SKM-1 treated with dmso at 0.1 percent for 144 hours (cell line): ENCODE data around the gene TSKU.
"Not testable (repeated sequence)": the region's sequence is repeated elsewhere in the genome, so short reads cannot be mapped to it uniquely, and the experiment has no call there.

Experiments
- DNase-seq: peaks from one replicate; lab custom pipeline; 2025; ENCODE audit not compliant: unreplicated experiment; lab: John Stamatoyannopoulos, UW

Gene TSKU

DNA sequence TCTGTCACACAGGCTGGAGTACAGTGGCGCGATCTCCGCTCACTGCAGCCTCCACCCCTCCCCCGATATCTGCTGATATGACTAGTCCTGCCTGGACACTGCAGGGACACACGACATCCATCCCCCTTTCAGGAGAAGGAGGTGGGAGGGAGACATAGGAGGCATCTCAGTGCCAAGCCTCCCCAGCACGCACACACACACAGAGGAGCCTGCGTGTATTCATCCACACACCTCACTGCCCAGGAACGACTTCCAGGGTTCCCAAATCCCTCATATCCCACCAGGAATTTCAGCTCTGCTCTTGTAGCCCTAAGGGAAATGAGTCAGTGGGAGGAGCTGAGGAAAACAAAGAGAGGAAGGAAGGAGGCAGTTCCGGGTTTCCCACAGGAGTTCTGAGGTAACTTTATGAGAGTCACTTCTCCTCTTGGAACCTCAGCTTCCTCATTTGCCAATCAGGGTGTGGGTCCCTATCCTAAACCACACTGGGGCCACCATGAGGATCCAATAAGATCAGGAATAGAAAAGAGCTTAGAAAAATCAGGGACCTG, 40.4 kb downstream of the TSKU start:
- DNase-seq = peak; percentile 67

DNA sequence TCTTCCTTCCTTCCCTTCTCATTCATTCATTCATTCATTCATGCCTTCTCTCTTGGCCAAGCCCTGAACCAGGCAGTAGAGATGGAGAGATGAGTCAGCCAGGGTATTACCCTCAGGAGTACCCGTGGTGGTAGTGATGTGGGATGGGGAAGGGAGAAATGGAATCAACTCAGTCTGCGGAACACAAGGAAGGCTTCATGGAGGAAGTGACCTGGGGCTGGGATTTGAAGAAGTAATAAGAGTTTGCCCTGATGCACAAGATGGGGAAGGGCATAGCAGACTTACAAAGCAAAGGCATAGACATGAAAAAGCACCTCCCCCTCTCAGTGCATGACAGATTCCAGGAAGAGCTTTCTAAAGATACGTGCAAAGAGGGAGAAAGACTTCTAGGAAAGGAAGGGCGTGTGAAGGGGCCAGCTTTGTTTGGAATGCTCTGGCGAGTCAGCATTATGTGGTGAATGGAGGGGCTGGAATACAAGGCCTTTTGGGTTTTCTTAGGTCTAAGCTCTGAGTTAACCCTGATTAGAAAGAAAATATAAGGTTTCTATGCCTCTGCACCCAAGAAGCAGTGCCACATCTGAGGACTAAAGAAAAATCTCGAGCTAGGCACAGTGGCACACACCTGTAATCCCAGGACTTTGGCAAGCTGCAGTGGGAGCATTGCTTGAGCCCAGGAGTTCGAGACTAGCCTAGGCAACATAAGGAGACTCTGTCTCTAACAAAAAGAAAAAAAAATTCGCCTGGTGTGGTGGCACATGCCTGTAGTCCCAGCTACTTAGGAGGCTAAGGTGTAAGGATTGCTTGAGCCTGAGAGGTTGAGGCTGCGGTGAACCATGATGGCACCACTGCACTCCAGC, 41.2 kb downstream of the TSKU start:
- DNase-seq = peak; percentile 67

DNA sequence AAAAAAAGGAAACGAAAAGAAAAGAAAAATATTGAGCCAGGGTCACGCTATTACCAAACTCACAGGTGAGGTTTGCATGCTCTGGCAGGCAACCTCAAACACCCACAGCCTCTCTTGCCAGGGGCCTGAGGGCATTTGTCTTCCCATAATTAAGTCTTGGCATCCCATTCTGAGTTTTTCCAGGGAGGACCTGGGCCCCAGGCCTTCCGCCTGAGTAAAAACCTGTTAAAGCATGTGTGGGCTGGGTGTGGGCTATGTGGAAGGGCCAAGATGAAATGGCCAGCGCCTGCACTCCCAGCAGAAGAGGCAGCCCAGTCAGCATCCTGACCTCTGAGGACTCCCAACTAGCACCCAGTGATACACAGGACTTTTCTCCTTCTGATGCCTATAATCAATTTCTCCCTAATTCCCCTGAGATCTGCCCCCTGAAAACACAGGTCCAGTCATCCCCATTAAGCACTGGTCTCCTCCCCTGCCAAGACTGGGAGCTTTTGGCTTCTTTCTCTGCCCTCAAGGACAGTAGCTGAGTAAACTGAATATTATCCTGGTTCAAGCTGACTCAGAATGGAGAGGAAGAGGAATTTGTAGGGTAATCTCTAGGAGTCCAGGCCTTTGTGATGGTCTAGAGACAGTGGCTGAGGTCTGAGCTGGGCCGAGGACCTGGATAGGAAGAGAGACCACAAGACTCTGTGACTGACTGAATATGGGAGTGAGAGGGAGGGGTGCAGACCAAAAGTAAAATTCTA, 42.0 kb downstream of the TSKU start:
- DNase-seq = no peak

DNA sequence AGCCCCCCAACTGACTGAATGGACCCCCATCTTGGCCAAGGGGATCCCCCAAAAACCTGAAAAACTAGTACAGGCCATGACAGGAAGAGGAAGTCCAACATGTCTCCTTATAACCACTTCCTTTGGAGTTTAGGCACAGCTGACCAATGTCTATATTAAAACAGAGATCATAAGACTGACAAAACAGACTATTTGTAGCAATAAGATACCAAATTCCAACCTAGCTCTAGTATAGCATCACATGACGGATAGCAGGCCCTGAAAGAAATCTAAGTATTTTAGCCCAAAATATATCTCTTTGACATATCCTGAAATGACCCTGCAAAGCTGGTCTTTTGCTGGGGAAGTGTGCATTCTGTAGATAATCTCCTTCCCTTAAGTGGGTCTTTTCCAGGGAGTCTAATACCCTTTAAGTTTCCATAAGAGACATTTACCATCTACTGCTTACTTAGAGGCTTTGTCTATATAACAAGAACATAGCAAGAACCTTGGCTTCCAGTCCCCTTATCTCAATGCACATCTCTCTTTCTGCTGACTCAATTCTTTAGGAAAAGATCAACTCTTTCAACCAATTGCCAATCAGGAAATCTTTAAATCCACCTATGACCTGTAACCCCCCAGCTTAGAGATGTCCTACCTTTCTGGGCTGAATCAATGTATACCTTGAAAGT, 42.7 kb downstream of the TSKU start:
- no peak for DNase-seq

DNA sequence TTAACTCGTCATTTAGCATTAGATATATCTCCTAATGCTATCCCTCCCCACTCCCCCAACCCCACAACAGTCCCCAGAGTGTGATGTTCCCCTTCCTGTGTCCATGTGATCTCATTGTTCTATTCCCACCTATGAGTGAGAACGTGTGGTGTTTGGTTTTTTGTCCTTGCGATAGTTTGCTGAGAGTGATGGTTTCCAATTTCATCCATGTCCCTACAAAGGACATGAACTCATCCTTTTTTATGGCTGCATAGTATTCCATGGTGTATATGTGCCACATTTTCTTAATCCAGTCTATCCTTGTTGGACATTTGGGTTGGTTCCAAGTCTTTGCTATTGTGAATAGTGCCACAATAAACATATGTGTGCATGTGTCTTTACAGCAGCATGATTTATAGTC, 43.4 kb downstream of the TSKU start:
- DNase-seq = not testable (repeated sequence)

DNA sequence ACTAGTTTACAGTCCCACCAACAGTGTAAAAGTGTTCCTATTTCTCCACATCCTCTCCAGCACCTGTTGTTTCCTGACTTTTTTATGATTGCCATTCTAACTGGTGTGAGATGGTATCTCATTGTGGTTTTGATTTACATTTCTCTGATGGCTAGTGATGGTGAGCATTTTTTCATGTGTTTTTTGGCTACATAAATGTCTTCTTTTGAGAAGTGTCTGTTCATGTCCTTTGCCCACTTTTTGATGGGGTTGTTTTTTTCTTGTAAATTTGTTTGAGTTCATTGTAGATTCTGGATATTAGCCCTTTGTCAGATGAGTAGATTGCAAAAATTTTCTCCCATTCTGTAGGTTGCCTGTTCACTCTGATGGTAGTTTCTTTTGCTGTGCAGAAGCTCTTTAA, 43.8 kb downstream of the TSKU start:
- not testable (repeated sequence) for DNase-seq

DNA sequence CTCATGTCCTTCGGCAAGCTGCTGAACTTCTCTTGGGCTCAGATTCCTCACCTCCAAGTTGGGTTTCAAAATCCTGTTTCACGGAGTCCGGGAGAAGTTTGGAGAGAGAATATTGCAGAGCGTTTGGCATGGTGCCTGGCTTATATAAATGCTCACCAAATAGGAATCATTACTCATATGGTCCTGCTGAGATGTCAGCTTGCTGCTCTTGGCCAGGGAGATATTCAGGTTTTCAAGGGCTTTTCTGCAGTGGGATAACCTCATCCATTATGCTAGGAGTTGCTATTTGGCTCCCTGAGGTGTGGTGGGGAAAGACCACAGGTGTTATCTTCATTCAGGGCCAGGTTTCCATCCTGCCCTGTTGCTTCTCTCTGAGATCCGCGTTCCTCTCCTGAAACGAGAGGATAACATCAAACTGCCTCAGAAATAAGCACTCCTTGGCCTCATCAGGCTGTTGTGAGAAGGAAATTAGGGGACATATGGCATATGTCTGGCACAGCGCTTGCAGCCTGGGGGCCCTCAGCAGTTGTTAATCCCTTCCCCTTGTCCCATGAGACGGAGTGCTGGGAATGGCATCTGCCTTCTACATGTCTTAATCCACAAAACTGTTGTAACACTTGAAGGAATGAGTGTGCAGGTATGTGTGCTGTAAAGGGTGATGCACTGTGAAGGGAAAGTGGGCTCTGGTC, 47.6 kb downstream of the TSKU start:
- no peak for DNase-seq

DNA sequence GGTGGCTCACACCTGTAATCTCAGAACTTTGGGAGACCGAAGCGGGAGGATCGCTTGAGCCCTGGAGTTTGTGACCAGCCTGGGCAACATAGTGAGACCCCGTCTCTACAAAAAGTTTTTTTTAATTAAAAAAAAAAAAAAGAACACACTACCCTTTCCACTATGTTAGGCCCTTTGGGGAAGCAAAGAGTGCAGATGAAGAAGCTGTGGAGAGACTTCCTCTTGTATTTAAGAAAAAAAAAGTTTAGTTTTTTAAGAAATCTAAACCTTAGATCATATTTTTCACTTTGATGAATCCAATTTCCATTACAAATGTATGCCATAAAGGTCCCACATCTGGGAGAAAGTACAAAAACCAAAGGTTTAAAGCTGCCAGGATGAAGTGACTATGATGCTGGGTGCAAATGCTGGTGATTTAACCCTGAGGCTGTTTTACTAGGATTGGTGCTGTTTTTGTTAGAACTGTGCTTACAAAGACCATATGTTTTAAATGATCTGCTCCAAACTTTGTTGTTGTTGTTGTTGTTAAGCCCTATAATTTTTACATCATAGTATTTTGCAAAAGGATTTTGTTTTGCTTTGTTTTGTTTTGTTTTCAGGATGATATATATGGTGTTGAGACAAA, 48.6 kb downstream of the TSKU start:
- no peak for DNase-seq

DNA sequence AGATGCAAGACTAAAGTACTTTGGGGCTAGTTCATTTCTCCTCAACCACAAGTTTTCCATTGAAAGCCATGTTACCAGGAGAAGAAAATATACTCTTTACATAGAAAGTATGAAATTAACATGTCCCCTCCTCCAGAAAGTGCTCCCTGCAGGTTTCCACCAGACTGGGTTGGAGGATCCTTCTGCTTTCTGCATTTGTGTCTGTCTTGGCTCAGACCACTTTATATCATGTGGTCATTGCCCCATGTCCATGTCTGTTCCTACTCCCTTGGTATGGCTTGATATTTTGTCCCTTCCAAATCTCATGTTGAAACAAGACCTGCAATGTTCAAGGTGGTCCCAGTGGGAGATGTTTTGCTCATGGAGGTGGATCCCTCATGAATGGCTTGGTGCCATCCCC, 49.2 kb downstream of the TSKU start:
- DNase-seq = no peak

DNA sequence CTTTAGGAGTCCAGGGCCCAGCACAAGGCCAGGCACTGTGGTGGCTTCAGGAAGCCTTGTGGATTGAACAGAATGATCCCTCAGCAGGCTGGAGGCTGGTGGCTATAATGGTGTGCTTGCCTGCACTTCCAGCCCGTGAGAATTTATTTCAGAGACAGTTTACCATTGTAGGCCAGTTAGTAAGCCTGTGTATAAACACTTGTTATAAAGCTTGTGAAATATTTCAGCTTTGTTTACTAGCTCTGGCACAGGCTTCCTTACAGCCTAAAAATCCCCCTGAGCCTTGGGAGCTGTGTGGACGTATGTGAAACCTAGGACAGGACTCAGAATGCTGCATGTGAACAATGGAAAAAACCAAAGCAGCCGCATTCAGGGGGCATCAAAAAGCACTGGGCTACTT, 51.0 kb downstream of the TSKU start:
- DNase-seq = no peak

DNA sequence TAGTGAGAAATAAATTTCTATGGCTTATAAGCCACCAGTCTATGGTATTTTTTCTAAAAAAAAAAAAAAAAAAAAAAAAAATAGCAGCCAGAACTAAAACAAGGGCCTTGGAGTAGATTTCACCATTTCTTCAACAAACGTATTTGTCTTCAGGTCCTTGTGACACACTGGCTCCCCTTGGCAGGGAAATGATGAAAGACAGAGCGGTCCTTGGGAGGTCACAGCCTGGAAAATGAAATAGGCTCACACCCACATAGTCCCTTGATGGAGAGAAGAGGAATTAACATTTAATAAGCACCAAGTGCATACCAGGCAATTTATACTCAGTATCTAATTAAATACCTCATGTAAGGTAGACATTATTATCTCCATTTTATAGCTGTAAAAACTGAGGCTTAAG, 51.9 kb downstream of the TSKU start:
- no peak for DNase-seq

DNA sequence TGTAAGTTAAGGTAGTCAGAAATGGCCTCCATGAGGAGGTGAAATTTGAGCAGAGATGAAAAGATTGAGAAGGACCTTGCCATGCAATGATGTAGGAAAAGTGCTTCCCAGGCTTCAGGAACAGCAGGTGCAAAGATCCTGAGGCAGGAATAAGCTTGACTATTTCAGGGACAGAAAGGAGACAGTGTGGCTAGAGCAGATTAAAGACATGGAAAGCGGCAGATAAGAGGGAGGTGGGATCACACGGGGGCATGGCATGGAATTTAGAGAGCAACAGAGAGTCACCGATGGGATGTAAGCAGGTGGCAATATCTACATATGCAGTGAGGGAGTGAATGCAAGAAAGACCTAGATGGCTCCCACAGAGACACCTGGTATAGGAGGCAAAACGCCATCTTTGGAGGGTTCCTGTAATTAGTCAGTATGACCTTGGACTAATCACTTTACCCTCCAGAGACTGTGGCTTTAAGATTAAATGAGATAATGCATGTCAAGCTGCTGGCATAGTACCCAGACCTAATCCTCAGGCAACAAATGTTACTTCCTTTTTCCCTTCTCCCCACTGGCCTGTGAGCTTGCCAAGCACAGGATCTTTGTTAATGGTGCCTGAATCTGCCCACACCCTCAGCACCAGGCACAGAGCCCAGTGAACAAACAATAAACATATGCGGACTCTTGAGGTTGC, 52.9 kb downstream of the TSKU start:
- DNase-seq = peak; percentile 46

DNA sequence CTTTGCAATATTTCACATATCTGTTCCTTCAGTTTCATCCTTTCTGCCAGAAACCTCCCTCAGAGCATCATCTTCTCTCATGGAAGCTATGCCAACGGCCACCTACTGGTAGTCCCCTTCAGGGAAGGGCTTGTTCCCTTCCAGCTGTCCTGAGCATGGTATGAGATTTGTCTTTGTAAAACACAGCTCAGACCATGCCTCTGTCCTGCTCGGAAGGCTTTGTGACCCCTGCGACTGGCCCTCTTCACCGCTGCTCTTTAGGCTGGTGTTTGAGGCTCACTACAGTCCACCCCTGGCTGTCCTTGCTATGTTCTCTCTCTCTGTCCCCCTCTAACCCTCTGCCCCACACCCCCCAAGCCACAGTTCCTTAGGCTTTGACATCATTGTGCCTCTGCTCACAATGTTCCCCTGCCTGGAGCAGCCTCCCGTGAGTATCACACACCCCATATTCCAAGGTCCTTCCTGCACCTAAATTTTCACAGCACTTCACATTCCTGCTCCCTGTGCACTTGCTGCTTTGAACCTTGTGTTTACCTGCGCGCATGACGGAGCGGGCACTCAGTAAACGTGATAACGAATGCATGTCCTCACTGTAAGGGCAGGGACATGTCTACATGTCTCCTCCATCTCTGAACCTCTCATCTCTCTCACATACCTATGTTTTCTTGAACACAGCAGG, 53.6 kb downstream of the TSKU start:
- no peak for DNase-seq

DNA sequence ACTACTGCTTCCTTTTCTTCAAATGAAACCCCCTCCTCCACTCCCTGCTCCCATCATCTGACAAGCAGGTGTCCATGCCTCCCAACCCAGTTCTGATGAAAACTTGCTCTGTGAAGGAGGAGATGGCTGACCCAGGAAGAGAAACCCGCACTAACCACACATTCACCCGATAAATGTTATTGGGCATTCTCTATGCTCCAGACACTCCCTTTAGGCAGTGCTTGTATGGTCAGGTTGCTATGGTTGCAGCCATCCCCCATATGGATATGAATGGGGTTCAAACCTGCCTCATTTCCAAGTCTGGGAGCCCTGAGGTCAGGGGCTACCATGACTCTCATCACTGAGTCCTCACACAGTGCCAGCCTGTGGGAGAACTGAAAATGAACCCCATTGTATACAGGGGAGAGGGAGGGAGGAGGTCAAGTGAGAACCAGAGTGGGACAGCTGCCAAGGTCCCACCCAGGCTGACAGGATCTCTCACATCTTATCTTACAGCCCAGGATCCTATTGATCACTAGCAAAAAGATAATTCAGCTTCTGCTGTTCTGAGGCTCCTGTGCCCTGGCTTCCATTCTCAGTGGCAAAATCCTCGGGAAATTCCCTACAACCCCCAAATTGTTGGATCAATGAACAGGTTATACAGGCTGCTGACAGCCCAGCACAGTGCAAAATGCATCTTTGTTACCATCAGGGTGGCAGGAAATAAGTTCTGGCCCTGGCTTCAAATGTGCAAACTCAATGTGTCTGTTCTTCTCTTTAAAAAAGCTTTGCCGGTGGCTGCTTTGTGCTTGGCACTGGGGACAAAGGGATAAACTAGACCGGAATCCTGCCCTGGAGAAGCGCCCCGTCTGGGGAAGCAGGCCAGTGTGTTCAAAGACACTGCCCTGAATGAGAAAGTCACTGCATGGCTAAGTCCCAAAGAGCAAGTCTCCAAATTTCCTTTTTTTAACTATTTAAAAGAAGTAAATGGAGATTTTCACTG, 54.8 kb downstream of the TSKU start:
- no peak for DNase-seq

DNA sequence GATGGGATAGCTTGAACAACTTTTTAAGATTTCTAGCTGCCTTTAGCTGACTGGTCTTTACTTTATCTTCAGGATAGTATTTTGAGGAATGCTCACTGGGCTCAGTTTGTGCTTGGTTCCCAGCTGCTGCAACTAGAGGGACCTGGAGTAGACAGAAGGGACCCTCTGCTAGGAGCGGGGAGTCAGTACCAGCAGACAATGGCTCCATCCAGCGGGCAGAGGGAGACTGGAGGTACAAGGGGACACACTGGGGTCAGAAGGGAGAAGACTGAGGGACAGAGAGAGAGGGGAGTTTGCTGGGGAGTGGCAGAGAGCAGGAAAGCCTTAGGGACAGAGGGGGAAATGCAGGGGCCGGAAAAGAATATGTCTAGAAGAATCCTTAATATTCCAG, 55.5 kb downstream of the TSKU start:
- no peak for DNase-seq

DNA sequence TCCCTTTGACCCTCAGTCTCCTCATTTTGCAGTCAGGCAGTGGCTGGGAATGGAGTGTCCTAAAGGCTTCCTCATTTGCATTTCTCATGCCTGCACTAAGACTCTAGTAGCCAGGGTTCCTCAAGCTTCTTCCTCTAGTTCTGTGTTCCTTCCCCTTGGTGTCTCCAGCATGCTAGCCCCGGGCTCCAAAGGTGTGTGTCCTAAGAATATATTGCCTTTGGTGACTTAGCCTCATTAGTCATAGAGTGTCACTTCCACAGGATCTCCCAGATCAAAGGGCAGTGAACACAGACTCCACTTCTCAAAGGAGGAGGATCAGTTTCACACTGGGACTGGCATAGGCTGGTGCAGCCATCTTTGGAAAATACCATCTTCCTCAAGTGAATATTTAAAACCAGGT, 56.2 kb downstream of the TSKU start:
- DNase-seq = peak; percentile 19

DNA sequence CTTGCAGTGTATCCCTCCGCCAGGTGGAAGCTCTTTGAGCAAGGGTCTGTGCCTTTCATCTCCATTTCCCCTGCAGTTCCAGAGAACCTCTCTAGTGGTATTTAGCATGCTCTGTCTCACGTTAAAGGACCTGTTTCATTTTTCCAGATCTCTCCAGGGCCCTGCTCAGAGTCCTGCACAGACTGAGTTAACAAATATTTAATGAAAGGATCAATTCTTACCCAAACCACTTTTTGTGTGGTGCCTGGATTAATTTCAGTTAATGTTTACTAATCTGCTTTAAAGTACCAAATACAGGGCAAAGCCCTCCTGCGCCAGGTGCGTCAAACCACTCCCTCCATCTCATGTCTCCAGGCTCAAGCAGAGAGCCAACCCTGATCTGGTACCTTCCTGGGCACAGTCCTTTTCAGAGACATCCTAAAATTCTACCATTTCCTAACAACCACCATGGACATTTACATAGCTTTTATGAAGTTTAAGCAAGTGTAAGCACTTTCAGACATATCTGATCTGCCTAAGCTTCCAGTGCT, 58.8 kb downstream of the TSKU start:
- no peak for DNase-seq

DNA sequence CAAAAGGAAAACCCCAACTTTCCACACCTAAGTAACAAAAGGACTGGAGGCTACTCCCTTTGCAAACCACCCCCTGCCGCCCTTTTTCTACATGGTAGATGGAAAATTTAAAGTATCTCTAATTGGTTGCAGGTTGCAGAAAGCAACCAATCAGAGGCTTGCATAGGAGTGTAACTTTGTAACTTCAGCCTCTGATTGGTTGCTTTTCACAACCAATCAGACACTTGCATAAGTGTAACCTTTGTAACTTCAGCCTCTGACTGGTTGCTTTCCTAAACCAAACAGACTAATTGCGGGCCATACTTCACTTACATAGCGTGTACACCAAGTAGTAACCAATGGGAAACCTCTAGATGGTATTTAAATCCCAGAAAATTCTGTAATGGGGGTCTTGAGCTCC, 60.8 kb downstream of the TSKU start:
- DNase-seq = no peak
